NCI-H2107 (cell line): Measurements from ENCODE around the gene PDK2.
"Not testable (repeated sequence)": the region's sequence is repeated elsewhere in the genome, so short reads cannot be mapped to it uniquely, and the experiment has no call there.

ENCODE experiments used
- DNase-seq: peaks from one replicate; lab custom pipeline; 2025; lab: John Stamatoyannopoulos, UW

PDK2 gene

DNA sequence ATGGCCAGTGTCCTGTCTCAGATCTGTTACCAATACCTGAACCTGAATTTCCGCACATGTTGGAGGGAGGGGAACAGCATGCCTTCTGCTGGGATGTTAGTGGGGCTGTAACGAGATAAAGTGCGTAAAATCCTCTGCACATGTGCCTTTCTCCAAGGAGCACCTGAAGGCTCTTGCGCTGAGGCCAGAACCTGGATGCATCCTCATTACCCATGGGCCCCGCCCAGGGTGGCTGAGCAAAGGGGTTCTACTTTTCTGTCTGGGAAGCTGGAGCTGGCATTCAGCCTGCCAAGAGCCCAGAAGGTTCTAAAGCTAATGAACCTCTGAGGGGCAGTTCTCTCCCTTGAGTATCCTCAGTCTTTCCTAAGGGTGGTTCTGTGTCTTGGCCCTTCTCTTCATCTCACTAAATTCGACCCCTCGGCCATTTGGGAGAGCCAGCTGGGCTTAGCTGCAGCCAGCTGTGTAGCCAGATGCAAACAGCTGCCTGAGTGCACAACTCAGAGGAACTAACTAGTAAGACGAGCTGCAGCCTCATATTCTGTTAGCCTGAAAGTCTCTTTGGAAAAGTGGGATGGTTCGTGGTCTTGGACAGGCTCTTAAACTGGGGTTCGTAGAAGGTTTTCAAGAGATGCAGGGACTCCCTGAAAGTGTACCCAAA is 36.7 kb upstream of the PDK2 start:
- no peak for DNase-seq

DNA sequence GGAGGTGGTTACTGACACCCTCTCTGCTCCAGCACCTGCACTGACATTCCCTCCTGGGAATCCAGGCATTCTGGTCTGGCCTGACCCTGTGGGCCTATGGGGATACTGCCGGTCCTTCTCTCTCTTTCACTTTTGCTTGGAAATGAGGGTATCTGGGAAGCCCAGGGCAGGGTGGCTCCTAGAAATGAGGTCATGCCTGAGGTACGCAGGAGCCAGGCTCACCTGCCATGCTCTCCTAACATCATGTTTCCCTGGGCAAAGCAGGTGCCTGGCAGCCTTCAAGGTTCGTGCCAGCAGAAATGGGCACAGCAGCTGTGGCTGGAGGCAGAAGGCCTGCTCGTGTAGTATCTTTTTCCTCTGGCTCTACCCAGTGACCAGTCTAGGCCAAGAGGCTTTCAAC is 35.9 kb upstream of the PDK2 start:
- DNase-seq = no peak

DNA sequence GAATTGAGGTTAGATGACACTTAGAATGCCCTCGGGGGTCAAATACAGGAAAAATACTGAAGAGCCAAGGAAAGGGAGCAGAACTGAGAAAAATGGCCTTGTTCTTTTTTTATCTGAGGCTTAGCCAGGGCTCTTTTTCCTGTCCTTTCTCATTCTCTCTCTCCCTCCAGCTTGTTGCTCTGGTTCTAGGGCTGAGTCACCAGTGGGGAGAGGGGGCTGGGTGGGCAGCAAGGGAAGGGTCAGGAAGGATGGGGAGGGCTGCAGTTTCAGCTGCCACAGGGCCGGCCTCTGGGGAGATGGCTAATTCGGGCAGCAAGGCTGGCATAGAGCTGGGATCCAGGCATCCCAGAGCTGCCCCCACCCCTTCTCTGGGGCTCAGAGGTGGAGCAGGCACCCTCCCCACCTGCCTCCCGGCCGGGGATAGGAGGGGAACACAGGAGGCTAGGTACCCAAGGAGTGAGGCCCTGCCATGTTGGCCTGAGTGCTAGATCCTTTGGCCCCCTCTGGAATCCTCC is 35.3 kb upstream of the PDK2 start:
- no peak for DNase-seq

DNA sequence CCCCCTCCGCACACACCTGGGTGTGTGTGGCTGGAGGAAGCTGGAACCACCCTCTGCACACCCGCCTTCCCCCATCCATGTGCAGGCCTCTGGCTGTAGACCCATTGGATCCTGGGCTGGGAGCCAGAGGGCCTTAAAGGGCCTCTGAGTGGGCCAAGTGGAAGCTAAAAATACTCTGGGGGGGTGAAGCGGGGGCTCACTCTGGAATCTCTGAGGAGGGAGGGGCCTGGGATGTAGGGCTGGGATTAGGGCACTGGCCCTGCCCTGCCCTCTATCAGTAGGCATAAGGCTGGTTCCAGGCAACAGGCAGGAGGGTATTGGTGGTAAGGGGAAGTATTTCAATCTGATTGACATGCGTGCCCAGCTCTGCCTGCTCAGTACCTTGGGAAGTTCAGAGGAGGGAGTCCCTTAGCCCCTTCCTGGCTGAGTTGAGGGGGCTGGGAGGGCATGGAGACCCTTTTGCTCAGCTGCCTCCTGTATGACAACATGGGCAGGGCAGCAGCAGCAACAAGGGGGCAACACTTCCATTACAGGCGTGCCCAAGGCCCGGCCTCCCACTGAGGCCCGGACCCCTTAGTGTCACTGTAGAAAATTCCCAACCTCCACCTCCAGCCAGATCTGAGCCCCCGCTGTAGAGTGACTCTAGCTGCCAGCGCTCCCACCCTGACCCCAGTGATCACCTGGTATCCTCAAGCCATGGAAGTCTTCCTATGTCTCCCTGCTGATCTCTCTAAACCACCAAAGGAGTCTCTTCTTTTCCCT is 34.0 kb upstream of the PDK2 start:
- DNase-seq = no peak

DNA sequence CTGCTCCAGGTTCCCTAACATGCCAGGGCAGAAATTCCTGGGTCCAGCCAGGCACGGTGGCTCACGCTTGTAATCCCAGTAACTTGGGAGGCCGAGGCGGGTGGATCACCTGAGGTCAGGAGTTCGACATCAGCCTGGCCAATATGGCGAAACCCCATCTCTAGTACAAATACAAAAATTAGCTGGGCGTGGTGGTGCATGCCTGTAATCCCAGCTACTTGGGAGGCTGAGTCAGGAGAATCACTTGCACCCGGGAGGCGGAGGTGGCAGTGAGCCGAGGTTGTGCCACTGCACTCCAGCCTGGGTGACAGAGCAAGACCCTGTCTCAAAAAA is 33.5 kb upstream of the PDK2 start:
- not testable (repeated sequence) for DNase-seq

DNA sequence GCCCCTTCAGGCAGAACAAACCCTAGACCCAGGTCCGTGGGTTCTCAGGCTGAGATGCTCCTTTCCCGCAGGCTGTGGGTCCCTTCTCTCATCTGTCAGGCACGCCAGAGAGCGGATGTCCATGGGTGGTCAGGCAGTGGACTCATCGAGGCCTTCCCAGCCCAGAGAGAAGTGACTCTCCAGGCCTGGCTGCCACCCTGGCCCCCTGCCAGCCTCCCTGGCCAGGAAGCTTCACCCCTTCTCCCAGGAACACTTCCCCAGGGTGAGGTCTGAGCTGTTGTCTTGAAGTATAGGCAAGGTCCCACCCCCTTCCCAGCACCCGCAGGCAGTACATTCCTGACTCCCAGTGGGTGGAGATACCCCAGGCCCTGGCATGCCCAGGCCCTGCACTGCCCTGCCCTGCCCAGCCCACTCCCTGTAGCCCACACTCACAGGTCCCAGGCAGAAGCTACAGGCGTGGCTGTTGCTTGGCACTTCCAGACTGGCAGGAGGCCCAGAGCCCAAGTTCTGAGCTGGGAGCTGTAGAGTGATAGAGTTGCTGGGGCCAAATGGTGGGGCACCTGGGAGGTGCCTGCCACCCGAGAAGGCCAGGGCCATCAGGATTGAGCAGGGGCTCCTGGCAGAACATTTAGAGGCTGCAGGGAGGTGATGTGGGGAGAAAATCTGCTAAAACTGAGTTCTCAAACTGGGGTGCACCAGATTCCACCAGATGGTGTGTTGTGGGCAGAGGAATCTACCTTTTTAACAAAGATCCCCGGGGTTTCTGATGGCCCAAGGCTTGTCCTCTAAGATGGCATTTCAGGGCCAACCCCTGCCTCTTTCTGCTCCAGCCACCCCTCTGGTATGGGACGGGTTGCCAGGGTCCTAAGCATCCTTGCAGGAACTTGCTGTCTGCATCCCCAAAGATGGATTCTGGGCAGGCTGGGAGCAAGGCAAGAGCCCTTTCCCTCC is 32.6 kb upstream of the PDK2 start:
- DNase-seq = no peak

DNA sequence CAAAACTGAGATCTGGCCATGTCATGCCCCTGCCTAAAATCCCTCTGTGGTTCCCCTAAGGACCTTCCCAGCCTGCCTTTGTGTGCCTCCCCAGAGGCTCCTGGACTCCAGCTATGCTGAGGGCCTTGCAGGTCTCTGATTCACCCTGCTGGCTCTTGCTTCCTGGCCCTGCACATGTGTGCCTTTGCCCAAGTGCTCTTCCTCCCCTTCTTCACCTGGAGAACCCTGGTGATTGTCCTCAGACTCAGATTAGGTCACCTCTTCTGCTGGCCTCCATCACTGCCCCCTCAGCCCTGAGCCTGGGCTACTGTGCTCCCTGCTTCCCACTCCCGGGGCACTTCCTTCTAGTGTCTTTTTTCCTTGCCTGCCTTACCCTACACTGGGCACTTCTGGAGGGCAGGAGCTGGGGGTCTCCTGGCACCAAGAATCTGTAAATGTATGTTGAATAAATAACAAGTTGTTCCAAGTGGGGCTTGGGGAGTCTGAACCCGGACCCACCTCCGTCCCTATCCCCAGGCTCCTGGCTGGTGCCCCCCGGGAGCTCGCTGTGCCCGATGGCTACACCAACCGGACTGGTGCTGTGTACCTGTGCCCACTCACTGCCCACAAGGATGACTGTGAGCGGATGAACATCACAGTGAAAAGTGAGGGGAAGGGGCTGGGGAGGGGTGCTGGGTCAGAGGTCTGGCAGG is 31.4 kb upstream of the PDK2 start:
- no peak for DNase-seq

DNA sequence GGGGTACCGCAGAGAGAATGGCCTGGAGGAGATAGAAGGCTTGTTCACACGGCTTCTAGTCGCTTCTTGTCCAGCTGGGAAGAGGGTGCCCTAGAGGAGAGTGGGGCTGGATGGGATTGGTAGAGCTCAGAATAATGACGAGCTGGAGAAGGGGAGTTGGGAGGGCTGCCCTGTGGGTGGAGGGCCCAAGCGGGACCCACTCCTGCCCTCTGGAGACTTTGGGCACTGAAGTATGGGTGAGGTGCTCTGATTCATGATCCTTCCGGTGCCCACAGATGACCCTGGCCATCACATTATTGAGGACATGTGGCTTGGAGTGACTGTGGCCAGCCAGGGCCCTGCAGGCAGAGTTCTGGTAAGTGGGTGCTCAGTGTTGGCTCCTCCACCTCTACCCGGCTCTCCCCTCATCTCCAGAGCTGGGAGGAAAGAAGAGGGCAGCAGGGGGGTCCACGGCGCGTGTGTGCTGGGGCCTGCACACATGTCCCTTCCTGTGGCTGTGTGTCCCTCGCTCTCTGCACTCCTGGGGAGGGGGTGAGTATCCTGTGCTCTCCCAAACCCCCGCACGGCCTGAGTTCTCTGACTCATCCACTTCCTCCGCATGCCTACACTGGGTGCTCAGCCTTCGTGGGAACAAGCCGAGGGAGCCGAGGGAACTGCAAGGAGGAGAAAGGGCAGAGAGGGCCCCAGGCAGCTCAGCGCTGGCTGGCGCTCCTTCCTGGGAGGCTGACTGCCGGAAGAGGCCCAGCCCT is 30.7 kb upstream of the PDK2 start:
- DNase-seq = no peak

DNA sequence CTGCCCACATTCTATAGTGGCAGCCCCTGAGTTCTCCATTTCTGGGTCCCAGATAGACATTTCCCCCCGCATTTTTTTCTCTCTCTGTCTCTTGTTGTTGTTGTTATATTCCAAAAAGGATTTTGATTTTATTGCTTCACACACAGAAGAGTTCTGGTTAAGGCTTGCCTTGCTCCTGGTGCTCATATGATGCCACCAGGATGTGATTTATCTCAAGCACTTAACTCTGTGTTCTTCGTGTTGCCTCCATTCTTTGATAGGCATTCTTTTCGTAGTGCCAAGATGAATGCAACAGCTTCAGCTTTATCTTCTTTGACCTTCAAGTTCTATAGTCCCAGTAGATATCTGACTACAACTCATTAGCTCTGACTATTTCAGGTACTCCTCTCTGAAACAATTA is 30.1 kb upstream of the PDK2 start:
- DNase-seq = no peak

DNA sequence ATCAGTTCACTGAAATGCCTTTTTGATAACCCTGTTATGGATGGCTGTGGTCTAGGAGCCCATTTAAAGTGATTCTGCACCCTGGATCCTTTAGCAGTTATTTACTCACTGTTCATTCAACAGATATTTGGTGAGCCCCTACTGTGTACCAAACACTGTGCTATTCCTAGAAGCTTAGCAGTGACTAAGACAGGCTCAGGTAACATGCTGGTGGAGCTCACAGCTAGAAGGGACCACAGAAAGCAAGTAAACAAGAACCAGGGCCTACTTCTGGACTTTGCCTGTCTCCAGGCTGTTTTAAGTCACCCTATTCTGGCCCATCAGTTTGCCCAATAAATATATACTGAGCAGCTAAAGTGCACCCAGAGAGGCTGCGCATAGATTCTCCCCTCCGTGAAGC is 28.2 kb upstream of the PDK2 start:
- DNase-seq = no peak

DNA sequence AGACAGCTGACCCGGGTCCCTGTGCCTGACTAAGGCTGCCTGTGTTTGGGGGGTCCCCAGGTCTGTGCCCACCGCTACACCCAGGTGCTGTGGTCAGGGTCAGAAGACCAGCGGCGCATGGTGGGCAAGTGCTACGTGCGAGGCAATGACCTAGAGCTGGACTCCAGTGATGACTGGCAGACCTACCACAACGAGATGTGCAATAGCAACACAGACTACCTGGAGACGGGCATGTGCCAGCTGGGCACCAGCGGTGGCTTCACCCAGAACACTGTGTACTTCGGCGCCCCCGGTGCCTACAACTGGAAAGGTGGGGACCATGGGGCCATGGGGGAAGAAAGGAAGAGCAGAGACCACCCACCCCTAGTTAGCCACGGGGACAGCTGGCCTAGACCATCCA is 27.2 kb upstream of the PDK2 start:
- DNase-seq = no peak

DNA sequence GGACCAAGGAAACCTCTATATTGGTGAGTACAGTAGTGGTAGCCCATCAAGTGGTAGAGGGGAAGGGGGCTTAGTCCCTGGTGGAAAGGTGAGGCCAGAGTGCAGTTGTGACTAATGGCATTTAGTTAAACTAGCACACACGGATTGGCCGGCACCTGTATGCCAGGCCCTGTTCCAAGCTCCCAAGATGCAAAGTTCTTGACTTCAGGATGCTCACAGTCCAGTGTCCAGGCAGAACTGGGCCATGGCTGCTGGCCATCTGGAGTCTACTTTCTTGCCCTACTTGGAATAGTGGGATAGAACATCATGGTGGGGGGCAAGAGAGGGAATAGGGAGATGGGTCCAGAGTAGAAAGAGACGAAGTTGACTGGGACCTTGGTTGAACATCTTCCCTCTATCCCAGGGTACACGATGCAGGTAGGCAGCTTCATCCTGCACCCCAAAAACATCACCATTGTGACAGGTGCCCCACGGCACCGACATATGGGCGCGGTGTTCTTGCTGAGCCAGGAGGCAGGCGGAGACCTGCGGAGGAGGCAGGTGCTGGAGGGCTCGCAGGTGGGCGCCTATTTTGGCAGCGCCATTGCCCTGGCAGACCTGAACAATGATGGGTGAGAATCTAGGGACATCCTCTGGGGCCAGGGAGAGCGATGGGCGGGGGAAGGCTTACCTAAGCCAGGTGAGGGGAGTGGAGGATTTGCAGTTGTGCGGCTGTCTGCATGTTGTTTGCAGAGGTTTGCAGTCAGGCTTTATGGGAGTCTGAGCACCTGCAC is 24.1 kb upstream of the PDK2 start:
- no peak for DNase-seq

DNA sequence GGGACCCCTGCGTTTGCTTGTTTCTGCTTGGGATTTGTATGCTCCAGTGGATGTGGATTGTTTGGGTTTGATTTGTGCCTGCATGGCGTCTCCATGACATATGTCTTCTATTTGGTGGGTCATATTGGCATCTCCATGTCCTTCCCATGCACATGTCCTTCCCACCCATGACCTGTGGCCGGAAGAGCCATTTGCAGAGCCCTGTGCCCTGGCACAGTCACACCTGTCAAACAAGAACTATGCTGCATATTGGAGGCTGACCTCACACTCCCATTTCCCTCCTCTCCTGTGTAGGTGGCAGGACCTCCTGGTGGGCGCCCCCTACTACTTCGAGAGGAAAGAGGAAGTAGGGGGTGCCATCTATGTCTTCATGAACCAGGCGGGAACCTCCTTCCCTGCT is 23.5 kb upstream of the PDK2 start:
- DNase-seq = no peak

DNA sequence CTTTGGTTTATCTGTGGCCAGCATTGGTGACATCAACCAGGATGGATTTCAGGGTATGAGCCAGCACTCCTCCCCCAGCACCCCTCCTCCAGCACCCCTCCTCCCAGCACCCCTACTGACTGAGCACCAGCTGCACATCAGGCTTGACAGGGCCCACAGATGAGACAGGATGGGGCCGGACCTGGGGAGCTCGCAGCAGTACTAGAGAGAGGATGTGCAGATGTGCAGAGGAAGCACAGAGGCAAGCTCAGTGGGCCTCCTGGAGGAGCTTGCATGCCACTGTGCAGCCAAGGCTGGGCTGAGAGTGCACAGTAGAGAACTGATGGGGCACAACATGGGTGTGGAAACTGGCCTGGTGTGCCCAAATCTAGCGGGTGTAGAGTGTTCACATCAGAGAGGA is 23.0 kb upstream of the PDK2 start:
- no peak for DNase-seq

DNA sequence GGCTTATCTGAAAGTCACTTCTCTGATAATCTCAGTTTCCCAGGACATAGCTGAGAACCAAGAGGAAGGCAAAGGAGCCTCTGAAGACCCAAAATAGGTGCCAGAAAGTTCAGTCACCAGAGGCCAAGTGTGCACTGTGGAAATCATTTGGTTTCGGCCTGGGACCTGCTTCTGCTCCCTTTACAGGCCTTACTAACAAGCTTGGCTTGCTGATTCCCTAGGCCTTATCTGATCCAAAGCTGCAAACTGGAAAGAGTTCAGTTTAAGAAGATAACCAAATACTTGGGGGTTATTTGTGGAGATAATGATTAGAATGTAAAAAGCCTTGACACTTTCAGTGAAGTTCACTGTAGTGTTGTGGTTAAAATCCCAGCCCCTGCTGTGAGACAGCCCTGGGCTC is 22.2 kb upstream of the PDK2 start:
- DNase-seq = no peak

DNA sequence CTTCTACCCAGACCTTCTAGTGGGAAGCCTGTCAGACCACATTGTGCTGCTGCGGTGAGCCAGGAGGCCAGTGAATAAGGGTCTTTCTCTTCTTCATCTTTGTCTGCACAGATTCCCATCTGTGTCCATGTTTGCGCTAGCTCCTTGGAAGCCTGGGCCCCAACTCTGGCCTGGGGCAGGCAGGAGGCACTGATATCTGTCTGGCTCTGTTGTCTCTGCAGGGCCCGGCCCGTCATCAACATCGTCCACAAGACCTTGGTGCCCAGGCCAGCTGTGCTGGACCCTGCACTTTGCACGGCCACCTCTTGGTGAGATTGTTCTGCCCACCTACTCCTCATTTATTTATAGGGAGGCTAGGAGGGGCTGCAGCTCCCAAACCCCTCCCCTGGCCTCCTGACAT is 20.9 kb upstream of the PDK2 start:
- no peak for DNase-seq

DNA sequence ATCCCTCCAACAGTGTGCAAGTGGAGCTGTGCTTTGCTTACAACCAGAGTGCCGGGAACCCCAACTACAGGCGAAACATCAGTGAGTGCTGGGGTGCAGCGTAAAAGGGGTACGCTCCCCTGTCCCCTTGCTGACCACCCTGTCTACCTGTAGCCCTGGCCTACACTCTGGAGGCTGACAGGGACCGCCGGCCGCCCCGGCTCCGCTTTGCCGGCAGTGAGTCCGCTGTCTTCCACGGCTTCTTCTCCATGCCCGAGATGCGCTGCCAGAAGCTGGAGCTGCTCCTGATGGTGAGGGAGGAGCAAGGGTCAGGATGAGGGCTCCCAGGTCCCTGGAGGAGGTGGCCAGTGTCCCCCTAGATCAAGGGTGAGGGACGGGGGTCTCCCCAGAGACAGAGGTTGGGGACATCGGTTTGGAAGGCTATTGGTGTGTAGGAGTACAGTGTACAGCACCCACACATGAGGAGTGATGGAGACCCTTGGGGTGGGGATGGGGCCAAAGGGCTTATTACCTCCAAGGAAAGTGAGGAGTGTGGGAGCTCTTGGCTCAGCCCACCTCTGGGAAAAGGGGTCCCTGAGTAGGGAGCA is 19.6 kb upstream of the PDK2 start:
- DNase-seq = no peak

DNA sequence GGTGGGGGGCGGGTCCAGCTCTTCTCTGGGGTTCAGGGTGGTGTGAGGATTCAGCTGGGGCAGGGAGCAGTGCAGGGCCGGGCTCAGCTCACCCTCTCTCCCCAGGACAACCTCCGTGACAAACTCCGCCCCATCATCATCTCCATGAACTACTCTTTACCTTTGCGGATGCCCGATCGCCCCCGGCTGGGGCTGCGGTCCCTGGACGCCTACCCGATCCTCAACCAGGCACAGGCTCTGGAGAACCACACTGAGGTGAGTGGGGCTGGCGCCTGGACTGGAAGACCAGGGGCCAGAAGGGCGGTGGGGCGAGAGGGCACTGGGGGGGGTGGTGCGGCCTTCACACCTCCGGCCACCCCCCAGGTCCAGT is 18.9 kb upstream of the PDK2 start:
- DNase-seq = no peak

DNA sequence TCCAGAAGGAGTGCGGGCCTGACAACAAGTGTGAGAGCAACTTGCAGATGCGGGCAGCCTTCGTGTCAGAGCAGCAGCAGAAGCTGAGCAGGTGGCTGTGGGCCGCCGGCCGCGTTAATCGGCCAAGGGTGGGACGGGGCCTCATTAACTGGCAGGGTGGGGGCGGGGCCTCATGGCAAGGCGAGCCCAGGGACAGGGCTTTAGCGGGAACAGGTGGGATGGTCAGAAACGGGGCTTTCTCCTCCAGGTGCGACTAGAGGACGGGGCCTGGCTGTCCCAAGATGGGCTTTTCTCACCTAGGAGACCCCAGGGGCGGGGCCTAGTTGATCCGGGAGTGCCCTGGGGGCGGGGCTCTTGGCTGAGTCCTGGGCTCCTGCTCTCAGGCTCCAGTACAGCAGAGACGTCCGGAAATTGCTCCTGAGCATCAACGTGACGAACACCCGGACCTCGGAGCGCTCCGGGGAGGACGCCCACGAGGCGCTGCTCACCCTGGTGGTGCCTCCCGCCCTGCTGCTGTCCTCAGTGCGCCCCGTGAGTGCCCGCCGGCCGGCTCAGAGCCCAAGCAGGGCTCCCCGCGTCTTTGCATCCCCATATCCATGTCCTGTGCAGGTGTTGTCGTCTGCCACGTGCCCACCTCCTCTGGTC is 18.4 kb upstream of the PDK2 start:
- DNase-seq = no peak

DNA sequence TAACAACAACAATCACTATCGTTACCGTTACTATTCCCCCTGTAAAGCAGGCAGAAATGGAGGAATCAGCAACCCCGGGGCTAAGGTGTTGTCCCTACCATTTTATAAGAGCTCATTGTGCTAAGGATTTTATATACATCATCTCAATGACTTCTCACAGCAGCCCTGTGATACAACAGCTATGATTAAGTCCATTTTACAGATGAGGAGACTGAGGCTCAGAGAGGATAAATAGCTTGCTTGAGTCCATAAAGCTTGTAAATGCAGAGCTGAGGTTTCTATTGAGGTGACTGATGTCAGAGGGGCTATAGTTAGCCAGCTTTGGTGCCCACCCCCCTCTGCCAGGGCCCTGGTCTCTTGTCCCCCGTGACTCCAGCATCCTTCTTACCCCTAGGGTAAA is 16.7 kb upstream of the PDK2 start:
- no peak for DNase-seq
